Measurements from ENCODE around the gene WBP11.

GRCh38 chr12:14771651-14772137 lies 31.6 kb downstream of the WBP11 start:
- TF ChIP-seq, protein P1, sequence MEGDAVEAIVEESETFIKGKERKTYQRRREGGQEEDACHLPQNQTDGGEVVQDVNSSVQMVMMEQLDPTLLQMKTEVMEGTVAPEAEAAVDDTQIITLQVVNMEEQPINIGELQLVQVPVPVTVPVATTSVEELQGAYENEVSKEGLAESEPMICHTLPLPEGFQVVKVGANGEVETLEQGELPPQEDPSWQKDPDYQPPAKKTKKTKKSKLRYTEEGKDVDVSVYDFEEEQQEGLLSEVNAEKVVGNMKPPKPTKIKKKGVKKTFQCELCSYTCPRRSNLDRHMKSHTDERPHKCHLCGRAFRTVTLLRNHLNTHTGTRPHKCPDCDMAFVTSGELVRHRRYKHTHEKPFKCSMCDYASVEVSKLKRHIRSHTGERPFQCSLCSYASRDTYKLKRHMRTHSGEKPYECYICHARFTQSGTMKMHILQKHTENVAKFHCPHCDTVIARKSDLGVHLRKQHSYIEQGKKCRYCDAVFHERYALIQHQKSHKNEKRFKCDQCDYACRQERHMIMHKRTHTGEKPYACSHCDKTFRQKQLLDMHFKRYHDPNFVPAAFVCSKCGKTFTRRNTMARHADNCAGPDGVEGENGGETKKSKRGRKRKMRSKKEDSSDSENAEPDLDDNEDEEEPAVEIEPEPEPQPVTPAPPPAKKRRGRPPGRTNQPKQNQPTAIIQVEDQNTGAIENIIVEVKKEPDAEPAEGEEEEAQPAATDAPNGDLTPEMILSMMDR (IDR thresholded peaks at IDR 0.05; ENCODE audit: low read length) = no peak
- no peak for TF ChIP-seq EZH2 (IDR thresholded peaks at IDR 0.05; ENCODE audit: borderline replicate concordance, low read length)

Data from OCI-LY1 (cell line).